Stomach (tissue), 9 donors: ENCODE measurements around the gene DLD. TPM values are rescaled to one million over a fixed set of nuclear protein-coding genes. Genes with fewer than 3 reads are reported as not detected.
"Not testable (repeated sequence)": the region's sequence is repeated elsewhere in the genome, so short reads cannot be mapped to it uniquely, and the experiment has no call there.

Experiments
- DNase-seq, 2 donors: peaks; one replicate each; pipeline versions ENCODE4 v3.0.0 to v3.0.0-alpha.2; 2013 to 2019
- H3K27ac ChIP-seq, 5 donors: fragments of 200-600 bp in 4 of 5; sonication (generic) in 4 of 5; one replicate each; pipeline ENCODE4 v1.5.1; 2013 to 2019; ENCODE audit warnings: mild to moderate bottlenecking in 1 of 5, moderate library complexity in 1 of 5
- H3K27me3 ChIP-seq, 3 donors: fragments of 200-600 bp; sonication (generic); one replicate each; pipeline ENCODE4 v1.5.1; 2017 to 2019; ENCODE audit warnings: mixed run types in 1 of 3
- H3K36me3 ChIP-seq, 4 donors: fragments of 200-600 bp; sonication (generic); 1 replicate in 3 of 4; 2 replicates in 1 of 4; pipeline ENCODE4 v1.5.1; 2016 to 2019
- H3K4me1 ChIP-seq, 4 donors: fragments of 200-600 bp; sonication (generic); one replicate each; pipeline ENCODE4 v1.5.1; 2016 to 2019
- H3K4me3 ChIP-seq, 4 donors: fragments of 200-600 bp; sonication (generic) in 3 of 4; one replicate each; pipeline ENCODE4 v1.5.1; 2016 to 2019; ENCODE audit warnings: mild to moderate bottlenecking in 1 of 4
- H3K9me3 ChIP-seq, 4 donors: fragments of 200-600 bp; sonication (generic); one replicate each; pipeline ENCODE4 v1.5.1; 2016 to 2019
- CTCF ChIP-seq, 7 experiments: fragments of 450-650 bp in 4 of 7; fragments of 200-600 bp in 3 of 7; sonication (generic) in 3 of 7; IDR thresholded peaks; one replicate each; pipeline ENCODE4 v1.5.1; 2016 to 2019; ENCODE audit warnings: antibody characterized with exemption in 7 of 7, control low read depth in 2 of 7, mild to moderate bottlenecking in 1 of 7
- EP300 ChIP-seq: sonication (generic); formaldehyde crosslinking; IDR thresholded peaks from one replicate; pipeline ENCODE4 v1.6.1; 2017; ENCODE audit warnings: antibody characterized with exemption
- POLR2A ChIP-seq, 4 donors: fragments of 450-650 bp; IDR thresholded peaks; one replicate each; pipeline ENCODE4 v1.6.1; 2016; ENCODE audit warnings: antibody characterized with exemption in 4 of 4, control low read depth in 2 of 4, mild to moderate bottlenecking in 1 of 4, moderate library complexity in 1 of 4
- POLR2AphosphoS5 ChIP-seq, 3 donors: sonication (generic); formaldehyde crosslinking; IDR thresholded peaks; one replicate each; pipeline ENCODE4 v1.6.1; 2016; ENCODE audit warnings: antibody characterized with exemption in 3 of 3
- WGBS, 5 donors: extraction: QIAGEN DNeasy Blood & Tissue Kit in 3 of 5; methylation state at CpG; one replicate each; pipeline versions ENCODE4 v1.1.5 to v1.1.7; 2013 to 2018; 5-methylcytosine and 5-hydroxymethylcytosine counted together
- intact Hi-C: fragments of 100-400 bp; cut with DNase I; formaldehyde crosslinking; loops from one replicate; pipeline ENCODE4 v1.15.1; 2023; ENCODE audit warnings: low total_unique reads
- polyA plus RNA-seq, 3 donors: library from polyadenylated mRNA; stranded (reverse); fragments of 200-250 nt; gene quantifications; one replicate each; pipeline ENCODE4 v1.2.3, GENCODE V29; 2013
- total RNA-seq, 5 donors: library from RNA; depleted of rRNA; stranded (reverse); fragments of >200 nt; gene quantifications; one replicate each; pipeline versions ENCODE4 v1.1.0 to v1.2.3, GENCODE V29; 2014 to 2016
- donor health status: healthy with polysubstance abuse.
- donor health status: Bipolar disorder and iron deficiency.
- donor health status: healthy.

Gene DLD
- total and polyA plus RNA-seq, 8 donors: 24.6 to 173 (median 88.2) TPM

DNA sequence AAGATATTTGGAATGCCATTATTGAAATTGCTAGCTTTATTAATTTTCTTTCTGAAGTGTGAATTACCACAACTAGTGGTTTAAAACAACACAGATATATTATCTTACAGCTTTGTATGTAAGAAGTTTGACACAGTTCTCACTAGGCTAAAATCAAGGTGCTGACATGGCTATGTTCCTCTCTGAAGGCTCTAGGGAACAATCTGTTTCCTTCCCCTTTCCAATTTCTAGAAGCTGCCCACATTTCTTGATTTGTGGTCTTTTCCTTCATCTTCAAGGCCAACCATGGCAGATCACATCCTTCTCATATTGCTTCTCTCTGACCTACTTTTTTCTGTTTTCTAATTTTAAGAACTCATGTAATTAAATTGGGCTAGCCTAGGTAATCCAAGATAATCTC is 44.7 kb upstream of the DLD start:
- intact Hi-C loops: no loop called here
- no peak for DNase-seq
- TF ChIP-seq EP300: no peak
- no peak for TF ChIP-seq POLR2A (IDR thresholded peaks at IDR 0.05)
- no peak for TF ChIP-seq CTCF (IDR thresholded peaks at IDR 0.05)
- TF ChIP-seq POLR2AphosphoS5 (IDR thresholded peaks at IDR 0.05): no peak
- no peaks in the 10 kb centered on the region for H3K9me3 ChIP-seq
- H3K27me3 ChIP-seq: no peaks in the 10 kb centered on the region
- H3K4me1 ChIP-seq: no peaks in the 10 kb centered on the region
- no peaks in the 10 kb centered on the region for H3K36me3 ChIP-seq
- H3K27ac ChIP-seq: no peak overlapping the region
- H3K4me3 ChIP-seq: no peak overlapping the region

GRCh38 chr7:107847168-107847835 is 43.7 kb upstream of the DLD start:
- DNase-seq: no peak

DNA sequence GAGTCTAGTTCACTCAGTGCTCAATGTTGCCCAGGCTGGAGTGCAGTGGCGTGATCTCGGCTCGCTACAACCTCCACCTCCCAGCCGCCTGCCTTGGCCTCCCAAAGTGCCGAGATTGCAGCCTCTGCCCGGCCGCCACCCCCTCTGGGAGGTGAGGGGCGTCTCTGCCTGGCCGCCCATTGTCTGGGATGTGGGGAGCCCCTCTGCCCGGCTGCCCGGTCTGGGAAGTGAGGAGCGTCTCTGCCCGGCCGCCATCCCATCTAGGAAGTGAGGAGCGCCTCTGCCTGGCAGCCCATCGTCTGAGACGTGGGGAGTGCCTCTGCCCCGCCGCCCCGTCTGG is 43.2 kb upstream of the DLD start:
- H3K9me3 ChIP-seq, H3K27ac ChIP-seq, DNase-seq, H3K4me1 ChIP-seq, H3K4me3 ChIP-seq, intact Hi-C loops, H3K27me3 ChIP-seq, H3K36me3 ChIP-seq: not testable (repeated sequence)
- WGBS, 5 donors: 95 to 99% (median 97%) methylated on average over 14 to 20 of the region's 20 CpGs; no CpG with 5 or more reads in 2 of the 5 donors

More at GRCh38 chr7:107847168-107847835, 43.7 kb upstream of the DLD start:
- no peak for TF ChIP-seq EP300
- no peaks in the 10 kb centered on the region for H3K9me3 ChIP-seq
- WGBS, 5 donors: 84 to 100% (median 95%) methylated on average over 7 to 17 of the region's 18 CpGs
- no peaks in the 10 kb centered on the region for H3K36me3 ChIP-seq
- intact Hi-C loops: no loop called here
- no peak overlapping the region for H3K4me3 ChIP-seq
- no peaks in the 10 kb centered on the region for H3K4me1 ChIP-seq
- no peaks in the 10 kb centered on the region for H3K27me3 ChIP-seq
- no peak overlapping the region for H3K27ac ChIP-seq

DNA sequence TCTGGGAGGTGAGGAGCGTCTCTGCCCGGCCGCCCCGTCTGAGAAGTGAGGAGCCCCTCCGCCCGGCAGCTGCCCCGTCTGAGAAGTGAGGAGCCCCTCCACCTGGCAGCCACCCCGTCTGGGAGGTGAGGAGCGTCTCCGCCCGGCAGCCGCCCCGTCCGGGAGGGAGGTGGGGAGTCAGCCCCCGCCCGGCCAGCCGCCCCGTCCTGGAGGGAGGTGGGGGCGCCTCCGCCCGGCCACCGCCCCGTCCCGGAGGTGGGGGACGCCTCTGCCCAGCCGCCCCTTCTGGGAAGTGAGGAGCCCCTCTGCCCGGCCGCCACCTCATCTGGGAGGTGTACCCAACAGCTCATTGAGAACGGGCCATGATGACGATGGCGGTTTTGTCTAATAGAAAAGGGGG is 42.8 kb upstream of the DLD start:
- intact Hi-C loops, H3K9me3 ChIP-seq, H3K27me3 ChIP-seq, H3K4me1 ChIP-seq, H3K36me3 ChIP-seq, H3K4me3 ChIP-seq, DNase-seq, H3K27ac ChIP-seq: not testable (repeated sequence)
- WGBS, 5 donors: 96 to 99% (median 98%) methylated on average over 10 to 29 of the region's 31 CpGs

- intact Hi-C loops: no loop called here
- H3K9me3 ChIP-seq: no peaks in the 10 kb centered on the region
- TF ChIP-seq EP300 (no peak), POLR2A (IDR thresholded peaks at IDR 0.05) (no peak), CTCF (IDR thresholded peaks at IDR 0.05) (no peak), POLR2AphosphoS5 (IDR thresholded peaks at IDR 0.05) (no peak)
- no peak overlapping the region for H3K4me3 ChIP-seq
- 74 to 88% (median 83%) methylated on average over 4 of the region's 4 CpGs for WGBS, 5 donors
- H3K4me1 ChIP-seq: no peaks in the 10 kb centered on the region
- DNase-seq: no peak
- H3K27me3 ChIP-seq: no peaks in the 10 kb centered on the region
- H3K36me3 ChIP-seq: no peaks in the 10 kb centered on the region
- no peak overlapping the region for H3K27ac ChIP-seq
These were observed 40.8 kb upstream of the DLD start for GRCh38 chr7:107850216-107850615.

GRCh38 chr7:107850643-107851042 is 40.3 kb upstream of the DLD start:
- no peaks in the 10 kb centered on the region for H3K4me1 ChIP-seq
- 0 to 34% (median 26%) methylated on average over 1 of the region's 1 CpG for WGBS, 5 donors
- H3K27me3 ChIP-seq: no peaks in the 10 kb centered on the region
- H3K36me3 ChIP-seq: no peaks in the 10 kb centered on the region
- no peak overlapping the region for H3K4me3 ChIP-seq
- no peak overlapping the region for H3K27ac ChIP-seq
- intact Hi-C loops: no loop called here
- no peaks in the 10 kb centered on the region for H3K9me3 ChIP-seq
- TF ChIP-seq POLR2AphosphoS5 (IDR thresholded peaks at IDR 0.05) (no peak), EP300 (no peak), CTCF (IDR thresholded peaks at IDR 0.05) (no peak), POLR2A (IDR thresholded peaks at IDR 0.05) (no peak)
- no peak for DNase-seq
